GM18517 (cell line): ENCODE measurements around the gene FAM120B.

Experiments
- ATAC-seq: cut with Tn5 transposase; IDR thresholded peaks from one replicate; pipeline ENCODE4 v1.9.1; 2021; ENCODE audit warnings: mild to moderate bottlenecking, moderate library complexity; ENCODE audit not compliant: unreplicated experiment

The FAM120B gene

GRCh38 chr6:170286246-170286933, 20.2 kb upstream of the FAM120B start:
- ATAC-seq, result no peak

- no peak for ATAC-seq
Observed at GRCh38 chr6:170286934-170287265, 19.7 kb upstream of the FAM120B start.

- no peak for ATAC-seq
Observed at GRCh38 chr6:170287371-170287876, 19.1 kb upstream of the FAM120B start.

GRCh38 chr6:170288091-170288631, 18.4 kb upstream of the FAM120B start:
- no peak for ATAC-seq

DNA sequence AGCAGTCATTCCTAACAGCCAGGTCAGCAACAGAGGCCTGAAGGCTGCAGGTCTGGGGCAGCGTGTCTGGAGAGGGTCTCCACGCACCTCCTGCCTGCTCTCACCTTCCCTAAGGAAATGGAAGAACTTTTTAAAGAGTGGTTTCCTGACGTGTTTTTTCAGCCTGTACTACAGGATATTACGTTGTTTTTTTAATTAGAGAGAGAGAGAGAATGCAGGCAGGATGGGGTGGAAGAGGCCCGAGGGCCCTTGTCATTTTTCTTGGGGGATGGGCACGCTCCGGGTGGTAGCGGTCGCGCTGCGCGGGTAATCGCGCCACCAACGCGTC, 17.7 kb upstream of the FAM120B start:
- no peak for ATAC-seq

- no peak for ATAC-seq
Observed at GRCh38 chr6:170289180-170289931, 17.2 kb upstream of the FAM120B start.

DNA sequence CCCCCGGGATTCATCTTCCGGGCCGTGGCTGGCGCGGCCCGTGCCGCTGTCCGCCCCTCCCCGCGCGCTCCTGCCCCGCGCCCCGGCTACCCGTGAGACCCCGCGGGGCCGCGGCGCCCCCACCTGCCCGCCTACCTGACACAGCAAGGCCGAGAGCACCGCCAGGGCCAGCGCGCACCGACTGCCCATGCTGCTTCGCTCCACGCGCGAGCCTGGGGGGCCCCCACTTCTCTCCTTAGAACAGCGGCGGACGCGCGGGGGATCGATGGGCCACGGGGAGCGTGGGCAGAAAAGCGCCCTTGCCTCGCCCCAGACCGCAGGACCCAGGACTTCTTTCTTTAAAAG, 16.6 kb upstream of the FAM120B start:
- ATAC-seq, result no peak

- no peak for ATAC-seq
Observed at GRCh38 chr6:170290296-170291128, 16.0 kb upstream of the FAM120B start, which contains the start of gene DLL1. Gene DLL1 (minus strand): TSS chr6:170291078. CDS start chr6:170290139, 939 bp downstream.

DNA sequence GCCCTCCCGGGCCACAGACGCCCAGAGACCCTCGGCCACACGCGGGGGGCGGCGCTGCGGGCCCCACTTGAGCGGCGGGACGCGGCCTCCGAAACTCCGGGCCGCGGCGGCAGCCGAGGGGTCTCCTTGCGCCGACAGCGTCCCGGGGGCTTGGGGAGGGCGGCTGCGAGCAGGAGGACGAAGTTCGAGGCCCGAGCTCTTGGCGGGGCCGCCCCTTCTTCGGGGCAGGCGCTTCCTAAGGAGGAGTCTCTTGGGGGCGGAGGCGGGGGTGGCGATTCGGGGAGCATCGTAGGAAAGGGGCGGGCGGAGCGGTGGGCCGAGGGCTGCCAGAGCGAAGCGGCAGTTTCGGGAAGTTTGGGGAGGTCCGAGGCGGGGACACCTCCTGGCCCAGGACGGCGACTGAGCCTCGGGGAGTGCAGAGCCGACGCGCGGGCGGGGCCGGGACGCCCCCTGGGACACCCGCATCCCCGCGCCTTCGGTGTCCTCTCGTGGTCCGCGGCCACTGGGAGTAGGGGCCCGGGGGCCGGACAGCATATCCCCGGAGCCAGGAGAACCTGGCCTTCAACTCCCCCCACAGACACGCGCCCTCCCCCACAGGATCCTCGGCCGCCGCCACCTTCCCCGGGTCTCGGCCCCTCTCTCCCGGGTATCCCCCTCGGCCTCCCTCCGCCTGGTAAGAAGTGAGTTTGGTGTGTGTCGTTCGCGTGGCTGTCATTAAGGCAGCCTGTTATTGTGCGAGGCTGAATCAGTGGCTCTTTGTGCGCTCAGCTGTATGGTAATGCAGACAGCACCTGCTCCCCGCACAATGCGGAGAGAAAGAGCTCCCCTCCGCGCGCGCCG, 15.1 kb upstream of the FAM120B start:
- no peak for ATAC-seq

GRCh38 chr6:170292111-170292406, 14.5 kb upstream of the FAM120B start:
- no peak for ATAC-seq

DNA sequence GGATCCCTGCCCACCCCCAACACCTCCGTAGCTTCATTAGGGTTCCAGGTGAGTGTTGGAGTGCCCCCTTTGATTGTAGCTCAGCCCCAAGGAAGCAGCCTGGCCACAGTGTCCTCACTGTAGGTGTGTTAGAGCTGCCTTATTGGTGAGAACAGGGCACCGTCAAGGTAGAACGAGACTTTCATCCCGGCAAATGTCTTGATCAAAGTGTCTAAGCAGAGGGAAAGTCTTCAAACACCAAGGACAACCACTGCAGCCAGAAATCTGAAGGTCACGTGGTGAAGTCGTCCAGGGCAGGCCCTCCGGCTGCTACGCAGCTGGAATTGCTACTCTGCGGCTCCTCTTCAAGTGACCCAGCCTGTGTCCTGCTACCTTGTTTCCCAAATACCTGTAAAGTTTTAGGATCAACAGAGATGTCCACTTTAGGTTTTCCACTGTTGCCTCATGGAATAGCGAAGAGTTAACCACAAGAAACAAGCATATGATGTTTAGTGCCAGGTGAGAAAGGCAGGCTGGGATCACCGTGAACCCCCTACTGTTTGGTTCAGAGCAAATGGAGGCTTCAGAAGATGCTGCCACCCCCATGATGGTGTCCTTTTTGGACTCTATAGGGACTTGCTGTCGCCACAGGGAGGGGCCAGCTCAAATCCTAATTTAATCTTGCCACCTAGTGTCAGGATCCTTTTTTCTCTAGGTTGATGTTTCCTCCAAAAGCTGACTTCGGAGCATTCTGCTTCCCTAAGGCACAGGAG, 14.0 kb upstream of the FAM120B start:
- ATAC-seq, result no peak

DNA sequence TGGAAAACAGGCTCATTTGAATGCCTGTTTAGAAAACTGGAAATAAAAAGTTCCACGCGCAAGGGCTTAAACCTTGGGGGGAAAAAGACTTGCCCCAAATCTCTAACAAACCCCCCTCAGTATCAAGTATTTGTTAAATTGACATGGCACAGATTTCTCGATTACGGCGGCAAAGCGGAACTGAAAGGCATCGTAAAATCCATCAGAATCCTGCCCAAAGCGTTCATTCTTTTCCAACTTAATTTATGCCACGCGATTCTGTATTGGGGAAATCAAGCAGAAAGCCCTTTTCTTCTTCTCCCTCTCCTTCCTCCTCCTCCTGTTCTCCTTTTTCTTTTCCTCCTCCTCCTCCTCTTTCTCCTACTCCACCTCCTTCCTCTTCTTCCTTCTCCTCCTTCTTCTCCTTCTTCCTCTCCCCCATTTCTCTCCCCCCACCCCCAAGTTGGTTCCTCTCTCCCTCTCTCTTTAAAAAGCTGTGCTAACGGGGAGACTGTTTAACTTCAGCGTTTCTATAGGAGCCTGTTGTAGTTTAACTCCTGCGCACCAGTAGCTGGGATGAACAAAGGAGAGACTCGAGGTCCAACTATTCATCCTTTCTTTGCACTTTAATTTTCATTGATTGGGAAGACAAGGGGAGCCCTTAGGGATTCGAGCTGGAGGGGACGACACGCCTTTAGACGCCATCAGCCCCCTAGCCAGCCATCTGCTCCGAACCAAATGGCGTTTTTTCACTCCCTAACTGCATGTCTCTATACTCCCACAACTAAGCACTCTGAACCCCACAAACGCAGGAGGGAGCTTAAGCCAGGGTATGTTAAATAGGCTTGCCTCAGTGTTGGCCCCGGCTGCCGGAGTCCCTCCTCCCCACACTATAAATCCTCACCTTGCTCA, 13.0 kb upstream of the FAM120B start:
- no peak for ATAC-seq

DNA sequence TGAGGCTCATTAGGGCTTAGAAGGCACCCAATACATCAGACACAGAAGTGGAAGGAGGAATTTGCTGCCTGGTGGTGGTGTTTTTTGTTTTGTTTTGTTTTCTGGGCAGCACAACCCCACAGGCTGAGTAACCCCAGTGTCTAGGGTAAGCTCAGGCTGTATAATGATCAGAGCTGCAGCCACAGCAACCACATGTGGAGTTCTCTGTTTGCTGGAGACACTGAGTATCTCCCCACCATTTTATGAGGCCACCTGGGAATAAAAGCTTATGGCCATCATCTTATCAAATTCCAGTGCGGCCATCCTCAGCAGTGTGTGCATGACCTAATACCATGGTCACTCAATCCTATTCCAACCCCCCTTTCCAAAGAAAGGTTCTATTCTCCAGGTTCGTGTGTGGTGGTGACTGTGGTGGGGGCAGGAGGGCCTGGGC, 12.2 kb upstream of the FAM120B start:
- no peak for ATAC-seq

- peak; percentile 15 for ATAC-seq
Observed at GRCh38 chr6:170294813-170295509, 11.6 kb upstream of the FAM120B start.

- peak; percentile 52 for ATAC-seq
Observed at GRCh38 chr6:170295510-170296422, 10.8 kb upstream of the FAM120B start.

GRCh38 chr6:170296423-170296745, 10.2 kb upstream of the FAM120B start:
- ATAC-seq, result no peak

GRCh38 chr6:170296746-170297575, 9.6 kb upstream of the FAM120B start:
- no peak for ATAC-seq
